Type B pancreatic cell (in vitro differentiated cells): Measurements from ENCODE around the gene C3orf33. TPM values are rescaled to one million over a fixed set of nuclear protein-coding genes. Genes with fewer than 3 reads are reported as not detected.

Experiments used
- DNase-seq: peaks from one replicate; pipeline ENCODE4 v3.0.0; 2021; ENCODE audit warnings: mixed read lengths; ENCODE audit not compliant: unreplicated experiment; ENCODE audit errors: extremely low spot score
- H3K27ac Mint-ChIP-seq: 2 replicates; pipeline ENCODE4 v1.8.0; 2021; ENCODE audit warnings: mild to moderate bottlenecking, mixed read lengths
- H3K27me3 Mint-ChIP-seq: 2 replicates; pipeline ENCODE4 v1.8.0; 2021; ENCODE audit warnings: mixed read lengths
- H3K36me3 Mint-ChIP-seq: 2 replicates; pipeline ENCODE4 v1.8.0; 2021; ENCODE audit warnings: mixed read lengths
- H3K4me1 Mint-ChIP-seq: one replicate; pipeline ENCODE4 v1.8.0; 2021; ENCODE audit warnings: mixed read lengths; ENCODE audit not compliant: unreplicated experiment
- H3K4me3 Mint-ChIP-seq: 2 replicates; pipeline ENCODE4 v1.8.0; 2021; ENCODE audit warnings: mild to moderate bottlenecking, mixed read lengths
- H3K9me3 Mint-ChIP-seq: 2 replicates; pipeline ENCODE4 v1.8.0; 2021; ENCODE audit warnings: mixed read lengths
- CTCF ChIP-seq: fragments of 200-600 bp; sonication (generic); conservative IDR thresholded peaks from 2 replicates; pipeline ENCODE4 v1.5.0; 2021; ENCODE audit warnings: antibody characterized with exemption, mild to moderate bottlenecking
- total RNA-seq: library from RNA; stranded (reverse); gene quantifications from 2 replicates; pipeline ENCODE4 v1.2.1, GENCODE V29; 2021; ENCODE audit warnings: low replicate concordance

Gene C3orf33
- total RNA-seq, 1 donor from 2014 or later = 2.8 TPM

- H3K4me3 Mint-ChIP-seq = no peak overlapping the region
- H3K4me1 Mint-ChIP-seq = peaks cover 52% of the 10 kb centered on the region
- no peaks in the 10 kb centered on the region for H3K9me3 Mint-ChIP-seq
- peaks cover 8% of the 10 kb centered on the region for H3K27me3 Mint-ChIP-seq
- DNase-seq = no peak
- TF ChIP-seq CTCF = no peak
- H3K36me3 Mint-ChIP-seq = no peaks in the 10 kb centered on the region
- no peak overlapping the region for H3K27ac Mint-ChIP-seq
Observed at GRCh38 chr3:155741603-155742002, 64.5 kb downstream of the C3orf33 start.

GRCh38 chr3:155741101-155741500 lies 65.0 kb downstream of the C3orf33 start:
- H3K27me3 Mint-ChIP-seq = peaks cover 6% of the 10 kb centered on the region
- no peak for DNase-seq
- H3K4me3 Mint-ChIP-seq = peak overlapping the region; percentile 1
- H3K36me3 Mint-ChIP-seq = no peaks in the 10 kb centered on the region
- H3K9me3 Mint-ChIP-seq = no peaks in the 10 kb centered on the region
- TF ChIP-seq CTCF = no peak
- H3K4me1 Mint-ChIP-seq = peaks cover 47% of the 10 kb centered on the region
- no peak overlapping the region for H3K27ac Mint-ChIP-seq

- no peak overlapping the region for H3K4me3 Mint-ChIP-seq
- TF ChIP-seq CTCF = peak; percentile 50
- H3K36me3 Mint-ChIP-seq = no peaks in the 10 kb centered on the region
- DNase-seq = no peak
- H3K27ac Mint-ChIP-seq = peak overlapping the region; percentile 6
- no peaks in the 10 kb centered on the region for H3K9me3 Mint-ChIP-seq
- H3K27me3 Mint-ChIP-seq = no peaks in the 10 kb centered on the region
- peaks cover 36% of the 10 kb centered on the region for H3K4me1 Mint-ChIP-seq
Observed at GRCh38 chr3:155739154-155739553, 66.9 kb downstream of the C3orf33 start.

GRCh38 chr3:155738580-155739076 lies 67.5 kb downstream of the C3orf33 start:
- no peaks in the 10 kb centered on the region for H3K9me3 Mint-ChIP-seq
- peaks cover 2% of the 10 kb centered on the region for H3K36me3 Mint-ChIP-seq
- no peak for DNase-seq
- H3K4me1 Mint-ChIP-seq = peaks cover 33% of the 10 kb centered on the region
- H3K27me3 Mint-ChIP-seq = no peaks in the 10 kb centered on the region
- peak overlapping the region; percentile 67 for H3K27ac Mint-ChIP-seq
- TF ChIP-seq CTCF = no peak
- no peak overlapping the region for H3K4me3 Mint-ChIP-seq

- Mint-ChIP-seq H3K9me3 (no peaks in the 10 kb centered on the region), H3K27ac (peak overlapping the region; percentile 67), H3K36me3 (peaks cover 4% of the 10 kb centered on the region), H3K27me3 (no peaks in the 10 kb centered on the region), H3K4me1 (peaks cover 29% of the 10 kb centered on the region), H3K4me3 (peak overlapping the region; percentile 73)
- TF ChIP-seq CTCF = no peak
- DNase-seq = no peak
Observed at GRCh38 chr3:155737844-155738460, 68.1 kb downstream of the C3orf33 start.
